ENCODE results near the gene EXOC3L4.

- TF ChIP-seq POLR2A (IDR thresholded peaks at IDR 0.05), result no peak
- no peak for TF ChIP-seq CTCF (IDR thresholded peaks at IDR 0.05)
- TF ChIP-seq POLR2AphosphoS5 (IDR thresholded peaks at IDR 0.05; ENCODE audit: insufficient read depth in 1 of 2, low read depth in 1 of 2), result no peak
Measured at GRCh38 chr14:103107941-103108748, 13.6 kb downstream of the EXOC3L4 start.
